Islet of Langerhans (tissue), 1 donor: ENCODE data around the gene NCCRP1.

Experiments
- FAIRE-seq: peaks from one replicate; lab custom pipeline; 2011; peaks lifted over from hg19 to GRCh38; lab: Jason Lieb, UNC

NCCRP1 gene

DNA sequence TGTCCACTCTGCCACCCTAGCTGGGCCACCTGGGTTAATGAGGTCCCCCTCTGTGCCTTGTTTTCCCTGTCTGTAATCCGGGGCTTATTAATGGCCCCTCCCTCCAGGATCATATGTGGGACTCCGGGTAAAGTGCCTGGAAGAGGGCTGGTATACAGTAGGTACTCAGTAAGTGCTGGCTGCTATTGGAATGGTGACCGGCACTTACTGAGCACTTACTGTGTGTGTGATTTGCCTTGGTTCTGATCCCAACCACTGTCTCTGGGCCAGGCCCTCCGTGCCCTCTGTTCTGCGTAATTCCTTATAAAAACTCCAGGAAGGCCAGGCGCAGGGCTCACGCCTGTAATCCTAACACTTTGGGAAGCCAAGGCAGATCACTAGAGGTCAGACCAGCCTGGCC lies 30.9 kb upstream of the NCCRP1 start:
- FAIRE-seq = no peak

GRCh38 chr19:39166571-39167391 lies 30.0 kb upstream of the NCCRP1 start:
- no peak for FAIRE-seq

- no peak for FAIRE-seq
Observed at GRCh38 chr19:39167461-39168257, 29.1 kb upstream of the NCCRP1 start.

DNA sequence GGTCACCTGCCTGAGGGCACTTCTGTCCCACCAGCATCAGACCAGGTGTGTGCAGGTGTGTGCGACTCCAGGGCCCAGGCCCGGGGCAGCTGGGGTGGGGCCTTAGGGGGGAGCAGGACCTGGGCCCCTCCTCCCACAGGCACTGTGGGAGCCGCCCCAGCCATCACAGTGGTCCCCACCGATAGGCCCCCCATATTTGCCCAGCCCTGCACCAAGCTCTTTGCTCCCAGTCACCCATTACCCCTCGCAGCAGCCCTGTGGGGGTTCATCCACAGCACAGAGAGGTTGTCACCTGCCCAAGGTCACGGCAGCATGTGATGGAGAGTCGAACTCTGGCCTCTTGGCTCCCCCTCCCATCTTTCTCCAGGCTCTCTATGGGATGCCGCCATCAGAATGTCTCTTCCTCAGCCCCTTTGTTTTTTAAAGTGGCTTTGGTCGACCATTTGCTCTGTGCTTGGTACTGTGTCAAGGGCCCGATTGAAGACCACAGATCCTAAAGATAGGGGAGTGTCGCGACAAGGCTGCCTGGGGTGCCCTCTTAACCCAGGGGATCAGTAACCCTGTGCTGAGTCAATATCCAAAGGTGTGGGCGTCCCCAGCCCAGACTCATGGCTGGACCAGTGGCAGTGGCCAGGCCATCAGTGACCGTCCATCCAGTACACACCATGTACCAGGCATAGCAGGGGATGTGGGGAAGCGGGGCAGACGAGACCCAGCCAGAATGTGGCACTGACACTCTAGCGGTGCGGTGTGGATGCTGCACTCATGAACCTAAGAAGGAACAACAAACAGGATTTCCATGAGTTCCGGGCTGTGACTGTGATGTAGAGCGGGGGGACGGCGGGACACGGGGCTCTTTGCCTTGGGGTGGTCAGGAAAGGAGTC lies 28.3 kb upstream of the NCCRP1 start:
- FAIRE-seq = no peak

GRCh38 chr19:39169143-39169810 lies 27.5 kb upstream of the NCCRP1 start:
- FAIRE-seq = no peak

GRCh38 chr19:39170386-39171231 lies 26.2 kb upstream of the NCCRP1 start:
- no peak for FAIRE-seq

GRCh38 chr19:39171479-39172465 lies 25.0 kb upstream of the NCCRP1 start:
- FAIRE-seq = no peak

- FAIRE-seq = no peak
Observed at GRCh38 chr19:39172700-39173501, 23.9 kb upstream of the NCCRP1 start.

DNA sequence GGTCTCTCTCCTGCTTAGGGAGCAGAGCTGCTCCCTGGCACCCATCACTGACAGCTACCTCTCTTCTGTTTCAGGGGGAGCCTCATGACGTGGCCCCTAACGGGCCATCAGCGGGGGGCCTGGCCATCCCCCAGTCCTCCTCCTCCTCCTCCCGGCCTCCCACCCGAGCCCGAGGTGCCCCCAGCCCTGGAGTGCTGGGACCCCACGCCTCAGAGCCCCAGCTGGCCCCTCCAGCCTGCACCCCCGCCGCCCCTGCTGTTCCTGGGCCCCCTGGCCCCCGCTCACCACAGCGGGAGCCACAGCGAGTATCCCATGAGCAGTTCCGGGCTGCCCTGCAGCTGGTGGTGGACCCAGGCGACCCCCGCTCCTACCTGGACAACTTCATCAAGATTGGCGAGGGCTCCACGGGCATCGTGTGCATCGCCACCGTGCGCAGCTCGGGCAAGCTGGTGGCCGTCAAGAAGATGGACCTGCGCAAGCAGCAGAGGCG lies 23.2 kb upstream of the NCCRP1 start:
- no peak for FAIRE-seq

GRCh38 chr19:39174142-39174541 lies 22.6 kb upstream of the NCCRP1 start:
- FAIRE-seq = no peak

DNA sequence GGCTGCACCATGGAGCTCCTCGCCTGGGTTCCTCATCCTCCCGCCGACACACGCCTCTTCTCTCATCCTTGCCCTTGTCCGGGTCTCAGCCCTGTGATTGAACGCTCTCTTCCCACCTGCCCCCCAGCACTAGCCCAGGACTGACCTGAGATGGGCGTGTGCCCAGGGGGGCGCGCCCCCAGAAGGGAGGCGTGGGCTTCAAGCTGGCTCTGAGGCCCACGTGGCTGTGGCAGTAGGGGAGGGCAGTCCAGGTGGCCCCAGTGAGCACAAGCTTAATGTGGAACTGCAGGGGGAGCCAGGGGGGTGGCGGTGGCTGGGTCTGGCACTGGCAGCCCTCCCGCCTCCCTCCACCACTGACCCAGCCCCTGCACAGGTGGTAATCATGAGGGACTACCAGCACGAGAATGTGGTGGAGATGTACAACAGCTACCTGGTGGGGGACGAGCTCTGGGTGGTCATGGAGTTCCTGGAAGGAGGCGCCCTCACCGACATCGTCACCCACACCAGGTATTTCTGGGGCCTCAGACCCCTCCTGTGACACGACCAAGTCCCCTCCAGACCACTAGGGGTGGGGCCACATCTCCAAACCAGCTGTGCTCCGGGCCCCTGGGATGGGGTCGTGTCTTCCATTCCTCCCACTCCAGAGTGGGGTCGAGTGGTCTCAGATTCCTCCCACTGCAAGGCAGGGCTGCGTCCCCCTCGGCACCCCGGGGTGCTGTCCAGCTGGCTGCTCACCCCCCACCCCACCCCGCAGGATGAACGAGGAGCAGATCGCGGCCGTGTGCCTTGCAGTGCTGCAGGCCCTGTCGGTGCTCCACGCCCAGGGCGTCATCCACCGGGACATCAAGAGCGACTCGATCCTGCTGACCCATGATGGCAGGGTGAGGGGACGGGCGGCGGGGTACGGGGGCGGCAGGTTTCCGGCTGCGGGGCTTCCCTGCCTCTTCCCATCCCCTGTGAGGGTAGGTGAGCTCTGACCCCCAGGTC lies 21.9 kb upstream of the NCCRP1 start:
- no peak for FAIRE-seq

DNA sequence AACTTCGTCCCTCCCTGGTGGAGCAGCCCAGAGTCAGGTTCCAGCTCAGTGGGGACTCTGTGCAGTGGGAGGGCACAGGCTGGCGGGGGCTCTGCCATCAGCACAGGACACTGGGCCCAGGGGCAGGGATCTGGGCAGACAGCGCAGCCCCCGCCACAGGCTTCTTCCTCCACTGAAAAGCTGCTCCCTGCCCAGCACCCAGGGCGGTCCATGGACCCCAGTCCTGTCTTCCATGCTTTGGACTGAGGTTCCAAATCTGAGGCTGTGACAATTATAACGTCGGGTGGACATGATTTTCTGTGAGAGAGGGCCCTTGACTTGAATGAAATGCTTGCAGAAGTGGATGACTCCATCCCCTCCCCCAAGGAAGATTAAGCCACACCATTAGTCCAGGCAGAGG lies 21.2 kb upstream of the NCCRP1 start:
- no peak for FAIRE-seq

GRCh38 chr19:39177110-39177699 lies 19.6 kb upstream of the NCCRP1 start:
- no peak for FAIRE-seq

- no peak for FAIRE-seq
Observed at GRCh38 chr19:39177736-39178135, 19.0 kb upstream of the NCCRP1 start.

- no peak for FAIRE-seq
Observed at GRCh38 chr19:39178296-39179006, 18.3 kb upstream of the NCCRP1 start.

DNA sequence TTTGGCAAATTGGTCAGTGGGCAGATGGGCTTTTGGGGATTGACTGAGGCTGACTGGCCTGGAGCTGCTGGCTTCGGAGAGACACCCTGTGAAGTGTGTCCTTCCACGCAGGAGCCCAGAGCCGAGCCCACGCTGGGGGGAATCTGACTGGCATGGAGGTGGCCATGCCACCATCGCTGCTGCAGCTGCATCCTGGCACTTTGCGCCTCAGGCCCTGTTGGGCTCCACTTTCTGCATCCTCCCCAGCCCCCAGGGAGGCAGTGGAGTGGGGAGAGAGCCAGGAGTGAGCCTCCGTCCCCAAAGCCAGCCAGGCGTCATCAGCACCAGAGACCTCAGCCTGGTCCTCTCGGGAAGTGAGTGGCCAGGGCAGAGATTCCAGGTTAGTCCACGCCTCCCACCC lies 17.0 kb upstream of the NCCRP1 start:
- no peak for FAIRE-seq
